Ecto neural progenitor cell (in vitro differentiated cells): ENCODE measurements around the gene IL1RAPL2.
"Not testable (repeated sequence)": the region's sequence is repeated elsewhere in the genome, so short reads cannot be mapped to it uniquely, and the experiment has no call there.

Source experiments
- DNase-seq: peaks from one replicate; pipeline ENCODE4 v3.0.0-alpha.2; 2018; ENCODE audit warnings: low spot score

The IL1RAPL2 gene

DNA sequence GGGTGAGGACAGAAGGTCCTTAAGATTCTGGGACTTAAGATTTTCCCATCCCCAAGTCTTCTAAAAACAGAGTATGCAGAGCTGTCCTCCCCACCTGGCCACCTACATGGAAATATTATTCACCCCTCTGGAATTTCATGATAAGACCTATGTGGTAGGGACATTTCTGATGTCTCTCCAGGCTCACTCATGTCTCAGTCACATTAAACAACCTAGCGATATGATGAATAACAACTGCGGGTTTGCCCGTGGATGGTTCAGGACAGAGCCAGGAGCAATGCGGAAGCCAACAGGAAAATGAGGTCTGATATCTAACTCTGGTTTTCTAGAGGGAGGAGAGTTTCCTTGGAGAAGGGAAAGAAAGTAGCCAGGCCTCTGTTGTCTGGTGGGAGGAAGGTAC is 607.1 kb downstream of the IL1RAPL2 start:
- DNase-seq: no peak

GRCh38 chrX:105179644-105180043 is 613.6 kb downstream of the IL1RAPL2 start:
- no peak for DNase-seq

GRCh38 chrX:105189093-105189492 is 623.1 kb downstream of the IL1RAPL2 start:
- DNase-seq: no peak

- no peak for DNase-seq
Measured at GRCh38 chrX:105190252-105190853, 624.4 kb downstream of the IL1RAPL2 start.

DNA sequence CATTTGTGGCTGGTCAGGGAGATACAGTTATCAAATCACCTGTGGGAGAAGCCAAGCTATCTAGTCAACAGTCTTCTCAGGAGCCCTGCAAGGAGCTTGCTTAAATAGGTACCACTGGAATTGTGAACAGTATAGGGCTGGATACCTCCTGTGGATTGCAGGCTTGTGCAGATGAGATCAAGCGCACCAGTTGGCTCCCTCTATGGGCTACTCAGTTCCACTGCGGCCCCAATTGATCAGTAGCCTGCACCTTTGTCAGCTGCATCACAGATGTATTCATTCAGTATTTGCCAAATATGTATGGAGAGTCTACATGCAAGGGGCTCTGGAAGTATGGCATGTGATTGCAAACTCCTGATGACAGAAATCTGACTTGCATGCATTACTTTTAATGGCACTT is 625.9 kb downstream of the IL1RAPL2 start:
- DNase-seq: peak; percentile 52

- DNase-seq: no peak
Measured at GRCh38 chrX:105209406-105209805, 643.4 kb downstream of the IL1RAPL2 start.

DNA sequence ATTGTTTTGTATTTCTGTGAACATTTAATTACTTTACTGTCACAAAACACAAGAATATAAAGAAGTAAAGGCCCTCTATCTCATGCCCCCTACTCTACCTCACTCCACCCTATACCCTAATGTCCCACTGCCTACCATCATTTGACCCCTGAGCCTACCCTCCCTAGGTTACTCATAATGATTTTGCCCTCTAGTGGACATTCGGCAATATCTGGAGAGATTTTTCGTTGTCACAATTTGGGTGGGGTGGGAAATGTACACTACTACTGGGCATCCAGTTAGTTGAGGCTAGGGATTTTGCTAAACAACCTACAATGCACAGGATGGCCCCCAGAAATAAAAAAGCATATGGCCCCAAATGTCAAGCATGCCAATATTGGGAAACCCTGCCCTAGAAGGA is 644.3 kb downstream of the IL1RAPL2 start:
- DNase-seq: no peak

GRCh38 chrX:105211066-105211575 is 645.1 kb downstream of the IL1RAPL2 start:
- DNase-seq: no peak

- DNase-seq: no peak
Measured at GRCh38 chrX:105219454-105220401, 653.7 kb downstream of the IL1RAPL2 start.

GRCh38 chrX:105220636-105221035 is 654.6 kb downstream of the IL1RAPL2 start, which contains the start of gene TEX13A:
Gene TEX13A, minus strand, starts transcription at chrX:105220694. Its CDS starts 297 bp downstream, at chrX:105220397.
- no peak for DNase-seq

- DNase-seq: no peak
Measured at GRCh38 chrX:105221374-105221773, 655.4 kb downstream of the IL1RAPL2 start.

GRCh38 chrX:105226499-105226898 is 660.5 kb downstream of the IL1RAPL2 start:
- no peak for DNase-seq

DNA sequence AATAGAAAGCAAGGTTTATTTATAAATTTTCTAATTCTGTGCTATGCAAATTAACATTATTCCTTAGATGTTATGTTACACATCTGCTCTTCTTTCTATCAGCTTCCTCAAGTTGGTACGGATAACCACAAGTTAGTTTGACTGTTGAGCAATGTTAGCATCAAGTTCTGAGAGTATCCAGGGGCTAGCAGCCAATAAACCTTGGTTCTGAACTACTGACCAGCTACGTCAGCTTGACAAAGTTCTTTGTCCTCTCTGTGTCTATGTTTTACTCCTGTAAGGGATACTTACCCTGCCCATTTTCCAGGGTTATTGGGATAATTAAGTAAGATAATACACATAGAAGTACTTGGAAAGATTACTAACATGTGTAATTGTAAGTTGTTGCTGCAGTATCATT is 662.6 kb downstream of the IL1RAPL2 start:
- no peak for DNase-seq

DNA sequence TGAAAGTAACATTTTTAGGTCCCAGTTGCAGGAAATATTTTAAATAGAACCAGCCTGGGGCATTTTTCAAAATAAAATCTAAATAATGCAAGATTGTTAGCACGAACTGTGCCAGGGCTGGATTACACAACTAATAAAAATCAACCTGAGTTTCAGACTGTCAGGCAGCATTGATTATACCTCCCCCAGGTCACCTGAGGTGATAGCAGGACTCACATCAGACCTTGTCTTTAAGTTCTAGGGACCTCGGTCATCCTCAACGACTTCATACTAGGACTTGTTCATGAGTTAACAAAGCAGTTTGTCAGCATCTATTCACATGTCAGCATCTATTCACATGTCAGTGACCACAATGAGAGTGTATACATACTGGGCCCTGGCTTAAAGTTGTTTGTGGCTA is 663.1 kb downstream of the IL1RAPL2 start:
- no peak for DNase-seq

GRCh38 chrX:105237407-105237806 is 671.4 kb downstream of the IL1RAPL2 start:
- DNase-seq: not testable (repeated sequence)

- no peak for DNase-seq
Measured at GRCh38 chrX:105241056-105241455, 675.1 kb downstream of the IL1RAPL2 start.

DNA sequence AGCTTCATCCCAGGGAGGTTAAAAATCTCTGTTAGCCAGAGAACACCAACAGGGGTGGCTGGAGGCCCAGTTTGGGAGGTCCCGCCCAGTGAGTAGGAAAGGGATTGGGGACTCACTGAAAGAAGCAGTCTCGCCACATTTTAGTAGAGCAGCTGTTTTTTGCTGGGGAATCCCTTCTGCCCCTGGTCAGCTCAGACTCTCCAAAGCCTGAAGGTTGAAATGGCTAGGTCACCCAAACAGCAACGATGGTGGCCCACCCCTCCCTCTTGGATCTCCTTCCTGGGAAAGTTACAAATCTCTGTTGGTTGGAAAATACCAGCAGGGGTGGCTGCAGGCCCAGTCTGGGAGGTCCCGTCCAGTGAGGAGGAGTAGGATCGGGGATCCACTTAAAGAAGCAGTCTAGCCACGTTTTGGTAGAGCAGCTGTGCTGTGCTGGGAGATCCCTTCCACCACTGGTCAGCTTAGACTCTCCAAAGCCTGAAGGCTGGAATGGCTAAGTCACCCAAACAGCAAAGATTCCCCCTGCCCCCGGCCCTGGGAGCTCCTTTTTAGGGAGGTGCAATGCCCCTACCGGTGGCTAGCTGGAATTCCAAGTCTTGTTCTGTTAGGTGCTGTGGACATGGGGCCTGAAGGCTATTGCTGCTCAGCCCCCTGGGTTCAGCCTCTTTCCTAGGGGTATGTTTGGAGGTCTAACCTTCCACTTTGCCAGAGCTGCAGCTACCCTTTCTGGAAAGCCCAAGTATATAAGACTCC is 694.5 kb downstream of the IL1RAPL2 start:
- DNase-seq: no peak

GRCh38 chrX:105263171-105263570 is 697.2 kb downstream of the IL1RAPL2 start:
- no peak for DNase-seq

GRCh38 chrX:105263801-105264200 is 697.8 kb downstream of the IL1RAPL2 start:
- no peak for DNase-seq

DNA sequence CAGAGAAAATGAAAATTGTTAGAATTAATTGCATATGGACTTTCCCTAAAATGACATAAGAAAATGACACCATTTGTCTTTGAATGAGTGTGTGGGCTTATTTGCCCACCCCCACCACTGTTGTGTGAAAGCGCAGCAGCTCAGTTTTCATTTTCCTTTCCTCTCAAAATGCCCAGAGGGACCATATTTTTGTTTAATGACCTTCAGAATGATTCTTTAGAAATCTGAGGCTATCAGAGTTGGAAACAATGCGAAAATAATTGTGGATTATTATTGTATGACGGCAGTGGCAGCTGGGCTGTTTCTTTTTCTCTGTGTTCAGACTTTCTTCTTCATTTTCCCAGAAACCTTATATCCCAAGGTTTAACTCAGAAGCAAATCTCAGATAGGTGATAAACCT is 699.1 kb downstream of the IL1RAPL2 start:
- DNase-seq: no peak

DNA sequence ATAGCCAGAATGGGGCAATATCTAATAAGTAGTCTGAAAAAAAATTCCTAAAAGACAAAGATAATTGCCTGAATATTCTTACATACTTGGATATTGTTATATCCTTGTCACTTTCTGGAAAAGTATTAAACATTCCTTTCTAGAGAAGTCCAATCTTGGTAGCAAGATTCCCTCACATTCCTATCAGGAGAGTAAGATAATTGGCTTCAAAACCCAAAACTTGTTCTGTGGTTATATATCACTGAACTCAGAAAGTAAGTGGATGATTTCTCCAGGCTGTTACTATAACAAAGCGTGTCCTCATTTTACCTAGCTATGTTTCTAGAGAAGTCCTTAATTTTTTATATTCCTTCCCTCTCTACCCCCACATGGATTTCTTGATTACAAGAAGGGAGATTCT is 700.5 kb downstream of the IL1RAPL2 start:
- DNase-seq: no peak

DNA sequence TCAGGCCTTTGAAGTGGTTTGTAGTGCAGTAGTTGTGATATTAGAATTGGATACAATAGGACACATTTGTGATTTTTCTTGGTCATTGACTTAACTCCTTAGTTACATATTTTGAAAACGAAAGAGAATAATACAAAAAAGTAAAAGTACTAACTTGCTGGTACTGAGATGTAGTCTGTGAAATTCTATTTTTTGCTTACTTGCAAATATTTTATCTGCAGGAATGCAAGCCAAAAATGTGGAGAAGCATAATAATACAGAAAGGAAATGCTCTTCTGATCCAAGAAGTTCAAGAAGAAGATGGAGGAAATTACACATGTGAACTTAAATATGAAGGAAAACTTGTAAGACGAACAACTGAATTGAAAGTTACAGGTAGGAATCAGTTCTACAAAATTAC is 701.2 kb downstream of the IL1RAPL2 start:
- DNase-seq: no peak
